Esophagus squamous epithelium (tissue), 4 donors: Measurements from ENCODE around the gene CCIN.

Source experiments
- POLR2A ChIP-seq, 4 donors: fragments of 450-650 bp; IDR thresholded peaks; one replicate each; pipeline ENCODE4 v1.6.1; 2017; ENCODE audit warnings: antibody characterized with exemption in 4 of 4, mild to moderate bottlenecking in 4 of 4, moderate library complexity in 3 of 4
- TF ChIP-seq, protein P1 (sequence below), 6 experiments: fragments of 450-650 bp in 4 of 6; fragments of 200-600 bp in 2 of 6; sonication (generic) in 2 of 6; IDR thresholded peaks; one replicate each; pipeline ENCODE4 v1.5.1; 2016 to 2019; ENCODE audit warnings: antibody characterized with exemption in 6 of 6, mild to moderate bottlenecking in 4 of 6, moderate library complexity in 4 of 6

- TF ChIP-seq, protein P1, sequence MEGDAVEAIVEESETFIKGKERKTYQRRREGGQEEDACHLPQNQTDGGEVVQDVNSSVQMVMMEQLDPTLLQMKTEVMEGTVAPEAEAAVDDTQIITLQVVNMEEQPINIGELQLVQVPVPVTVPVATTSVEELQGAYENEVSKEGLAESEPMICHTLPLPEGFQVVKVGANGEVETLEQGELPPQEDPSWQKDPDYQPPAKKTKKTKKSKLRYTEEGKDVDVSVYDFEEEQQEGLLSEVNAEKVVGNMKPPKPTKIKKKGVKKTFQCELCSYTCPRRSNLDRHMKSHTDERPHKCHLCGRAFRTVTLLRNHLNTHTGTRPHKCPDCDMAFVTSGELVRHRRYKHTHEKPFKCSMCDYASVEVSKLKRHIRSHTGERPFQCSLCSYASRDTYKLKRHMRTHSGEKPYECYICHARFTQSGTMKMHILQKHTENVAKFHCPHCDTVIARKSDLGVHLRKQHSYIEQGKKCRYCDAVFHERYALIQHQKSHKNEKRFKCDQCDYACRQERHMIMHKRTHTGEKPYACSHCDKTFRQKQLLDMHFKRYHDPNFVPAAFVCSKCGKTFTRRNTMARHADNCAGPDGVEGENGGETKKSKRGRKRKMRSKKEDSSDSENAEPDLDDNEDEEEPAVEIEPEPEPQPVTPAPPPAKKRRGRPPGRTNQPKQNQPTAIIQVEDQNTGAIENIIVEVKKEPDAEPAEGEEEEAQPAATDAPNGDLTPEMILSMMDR (IDR thresholded peaks at IDR 0.05) = no peak
- TF ChIP-seq POLR2A (IDR thresholded peaks at IDR 0.05) = no peak
Measured at GRCh38 chr9:36136894-36137391, 32.2 kb upstream of the CCIN start.
